IMR-90 (cell line): ENCODE results near the gene SMIM29.

Experiments
- BHLHE40 ChIP-seq: fragments of 150-350 bp; IDR thresholded peaks from 2 replicates; pipeline ENCODE4 v1.6.1; 2016; ENCODE audit warnings: mild to moderate bottlenecking, low read depth, low read length
- CEBPB ChIP-seq: IDR thresholded peaks from 2 replicates; pipeline ENCODE4 v1.6.1; 2012; ENCODE audit warnings: low read depth, low read length, improper control_type of control experiment
- CHD1 ChIP-seq: IDR thresholded peaks from 2 replicates; pipeline ENCODE4 v1.6.1; 2012; ENCODE audit warnings: low read depth, low read length, improper control_type of control experiment
- ELK1 ChIP-seq: fragments of 150-350 bp; IDR thresholded peaks from 2 replicates; pipeline ENCODE4 v1.6.1; 2016; ENCODE audit warnings: low read depth, mild to moderate bottlenecking, low read length, moderate library complexity, borderline replicate concordance
- FOS ChIP-seq: fragments of 150-350 bp; IDR thresholded peaks from 2 replicates; pipeline ENCODE4 v1.6.1; 2016; ENCODE audit warnings: low read depth, low read length
- POLR2A ChIP-seq: IDR thresholded peaks from 2 replicates; pipeline ENCODE4 v1.6.1; 2012; ENCODE audit warnings: mild to moderate bottlenecking, low read depth, low read length
- RAD21 ChIP-seq: IDR thresholded peaks from 2 replicates; pipeline ENCODE4 v1.6.1; 2012; ENCODE audit warnings: low read length, improper control_type of control experiment
- RFX5 ChIP-seq: IDR thresholded peaks from 2 replicates; pipeline ENCODE4 v1.8.0; 2012; ENCODE audit warnings: low read depth, mild to moderate bottlenecking, low read length, moderate library complexity
- SMC3 ChIP-seq: fragments of 150-350 bp; IDR thresholded peaks from 2 replicates; pipeline ENCODE4 v1.6.1; 2016; ENCODE audit warnings: low read depth, mild to moderate bottlenecking, antibody characterized with exemption, low read length, moderate library complexity
- USF2 ChIP-seq: fragments of 150-350 bp; IDR thresholded peaks from 2 replicates; pipeline ENCODE4 v1.6.1; 2017; ENCODE audit warnings: mild to moderate bottlenecking, antibody characterized with exemption, low read length, low read depth
- TF ChIP-seq, protein P1 (sequence below): conservative IDR thresholded peaks from 2 replicates; pipeline ENCODE4 v1.5.1; 2012; ENCODE audit warnings: mild to moderate bottlenecking, low read depth, low read length, improper control_type of control experiment

DNA sequence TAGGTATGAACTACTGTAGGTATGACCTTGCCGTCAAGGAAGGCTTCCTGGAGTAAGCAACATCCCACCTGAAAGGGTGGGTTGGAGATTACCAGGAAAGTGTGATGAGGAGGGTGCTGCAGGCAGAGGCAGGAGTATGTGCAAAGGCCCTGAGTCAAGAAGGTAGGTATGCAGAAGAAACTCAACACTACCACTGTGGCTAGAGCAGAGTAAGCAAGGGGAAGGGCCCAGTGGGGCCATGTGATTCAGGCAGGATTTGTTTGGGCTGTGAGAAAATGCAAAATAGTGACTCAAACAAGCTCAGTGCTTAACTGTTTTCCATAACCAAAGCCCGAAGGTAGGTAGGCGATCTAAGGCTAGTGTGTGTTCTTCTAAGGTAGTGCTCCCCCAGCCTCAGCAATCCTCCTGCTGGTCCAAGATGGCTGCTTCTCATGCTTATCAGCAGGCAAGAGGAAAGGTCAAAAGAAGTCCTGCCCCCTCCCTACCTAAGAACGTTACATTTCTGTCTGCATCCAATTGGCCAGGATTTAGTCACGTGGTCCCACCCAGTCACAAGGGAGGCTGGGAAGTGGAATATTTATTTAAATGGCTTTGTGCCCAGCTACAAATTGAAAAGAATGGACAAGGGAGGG is 48.4 kb downstream of the SMIM29 start:
- TF ChIP-seq, protein P1, sequence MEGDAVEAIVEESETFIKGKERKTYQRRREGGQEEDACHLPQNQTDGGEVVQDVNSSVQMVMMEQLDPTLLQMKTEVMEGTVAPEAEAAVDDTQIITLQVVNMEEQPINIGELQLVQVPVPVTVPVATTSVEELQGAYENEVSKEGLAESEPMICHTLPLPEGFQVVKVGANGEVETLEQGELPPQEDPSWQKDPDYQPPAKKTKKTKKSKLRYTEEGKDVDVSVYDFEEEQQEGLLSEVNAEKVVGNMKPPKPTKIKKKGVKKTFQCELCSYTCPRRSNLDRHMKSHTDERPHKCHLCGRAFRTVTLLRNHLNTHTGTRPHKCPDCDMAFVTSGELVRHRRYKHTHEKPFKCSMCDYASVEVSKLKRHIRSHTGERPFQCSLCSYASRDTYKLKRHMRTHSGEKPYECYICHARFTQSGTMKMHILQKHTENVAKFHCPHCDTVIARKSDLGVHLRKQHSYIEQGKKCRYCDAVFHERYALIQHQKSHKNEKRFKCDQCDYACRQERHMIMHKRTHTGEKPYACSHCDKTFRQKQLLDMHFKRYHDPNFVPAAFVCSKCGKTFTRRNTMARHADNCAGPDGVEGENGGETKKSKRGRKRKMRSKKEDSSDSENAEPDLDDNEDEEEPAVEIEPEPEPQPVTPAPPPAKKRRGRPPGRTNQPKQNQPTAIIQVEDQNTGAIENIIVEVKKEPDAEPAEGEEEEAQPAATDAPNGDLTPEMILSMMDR = no peak
- TF ChIP-seq RAD21 = no peak
- TF ChIP-seq POLR2A = no peak
- no peak for TF ChIP-seq FOS
- TF ChIP-seq RFX5 = no peak
- TF ChIP-seq USF2 = no peak; the same call in 1 of the 2 replicates
- no peak for TF ChIP-seq CEBPB
- TF ChIP-seq ELK1 = no peak
- no peak for TF ChIP-seq BHLHE40
- TF ChIP-seq SMC3 = no peak
- no peak for TF ChIP-seq CHD1
